GM06990 (cell line): ENCODE results near the gene RNF150.

Experiments used
- DNase-seq: peaks from one replicate; pipeline ENCODE4 v3.0.0-alpha.2; 2011; ENCODE audit not compliant: insufficient read length; ENCODE audit errors: extremely low read depth
- H3K27me3 ChIP-seq: replicated peaks from 2 replicates; pipeline ENCODE4 v1.6.0; 2011; ENCODE audit warnings: low read length; ENCODE audit not compliant: control insufficient read depth, insufficient read depth
- H3K36me3 ChIP-seq: 2 replicates; pipeline ENCODE4 v1.5.1; 2011; ENCODE audit warnings: low read length; ENCODE audit not compliant: control insufficient read depth, insufficient read depth
- H3K4me3 ChIP-seq: replicated peaks from 2 replicates; pipeline ENCODE4 v1.5.1; 2011; ENCODE audit warnings: low read depth, mild to moderate bottlenecking, control low read depth, low read length
- TF ChIP-seq, protein P1 (sequence below): IDR thresholded peaks from 2 replicates; pipeline ENCODE4 v1.5.1; 2011; ENCODE audit warnings: low read length, control low read depth, mild to moderate bottlenecking, inconsistent platforms; ENCODE audit not compliant: insufficient read depth, poor library complexity, severe bottlenecking

RNF150 gene

GRCh38 chr4:140928880-140929279 is 204.4 kb downstream of the RNF150 start:
- H3K36me3 ChIP-seq = no peaks in the 10 kb centered on the region
- TF ChIP-seq, protein P1, sequence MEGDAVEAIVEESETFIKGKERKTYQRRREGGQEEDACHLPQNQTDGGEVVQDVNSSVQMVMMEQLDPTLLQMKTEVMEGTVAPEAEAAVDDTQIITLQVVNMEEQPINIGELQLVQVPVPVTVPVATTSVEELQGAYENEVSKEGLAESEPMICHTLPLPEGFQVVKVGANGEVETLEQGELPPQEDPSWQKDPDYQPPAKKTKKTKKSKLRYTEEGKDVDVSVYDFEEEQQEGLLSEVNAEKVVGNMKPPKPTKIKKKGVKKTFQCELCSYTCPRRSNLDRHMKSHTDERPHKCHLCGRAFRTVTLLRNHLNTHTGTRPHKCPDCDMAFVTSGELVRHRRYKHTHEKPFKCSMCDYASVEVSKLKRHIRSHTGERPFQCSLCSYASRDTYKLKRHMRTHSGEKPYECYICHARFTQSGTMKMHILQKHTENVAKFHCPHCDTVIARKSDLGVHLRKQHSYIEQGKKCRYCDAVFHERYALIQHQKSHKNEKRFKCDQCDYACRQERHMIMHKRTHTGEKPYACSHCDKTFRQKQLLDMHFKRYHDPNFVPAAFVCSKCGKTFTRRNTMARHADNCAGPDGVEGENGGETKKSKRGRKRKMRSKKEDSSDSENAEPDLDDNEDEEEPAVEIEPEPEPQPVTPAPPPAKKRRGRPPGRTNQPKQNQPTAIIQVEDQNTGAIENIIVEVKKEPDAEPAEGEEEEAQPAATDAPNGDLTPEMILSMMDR = no peak
- H3K27me3 ChIP-seq = no peaks in the 10 kb centered on the region; the same call in 1 of the 2 replicates
- H3K4me3 ChIP-seq = no peak overlapping the region
- DNase-seq = no peak

DNA sequence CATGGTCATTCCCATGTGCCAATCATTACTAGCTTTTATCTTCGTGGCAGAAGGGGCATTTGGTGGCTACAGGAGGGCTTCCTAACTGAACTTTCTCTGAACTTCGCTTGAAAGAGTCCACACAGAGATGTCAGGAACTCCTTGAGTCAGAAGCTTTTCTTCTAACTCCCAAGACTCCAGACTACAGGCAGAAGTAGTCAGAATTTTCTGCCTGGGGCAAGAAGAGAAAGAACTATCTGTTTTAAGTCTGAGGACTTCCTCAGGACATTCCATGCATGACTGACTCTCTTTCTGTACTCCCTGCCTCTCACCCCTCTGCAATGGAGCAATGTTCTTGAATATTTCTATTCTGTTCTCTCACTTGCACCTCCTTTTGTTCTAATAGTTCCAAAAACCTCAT is 206.6 kb downstream of the RNF150 start:
- TF ChIP-seq, protein P1 = no peak
- Histone ChIP-seq H3K4me3 (no peak overlapping the region), H3K27me3 (no peaks in the 10 kb centered on the region; the same call in 1 of the 2 replicates), H3K36me3 (no peaks in the 10 kb centered on the region)
- no peak for DNase-seq

GRCh38 chr4:140925417-140925816 is 207.9 kb downstream of the RNF150 start:
- no peak for DNase-seq
- Histone ChIP-seq H3K36me3 (no peaks in the 10 kb centered on the region), H3K4me3 (no peak overlapping the region), H3K27me3 (no peaks in the 10 kb centered on the region; the same call in 1 of the 2 replicates)
- TF ChIP-seq, protein P1 = no peak

GRCh38 chr4:140924761-140925392 is 208.4 kb downstream of the RNF150 start:
- no peaks in the 10 kb centered on the region for H3K27me3 ChIP-seq
- no peak for DNase-seq
- TF ChIP-seq, protein P1 = no peak

DNA sequence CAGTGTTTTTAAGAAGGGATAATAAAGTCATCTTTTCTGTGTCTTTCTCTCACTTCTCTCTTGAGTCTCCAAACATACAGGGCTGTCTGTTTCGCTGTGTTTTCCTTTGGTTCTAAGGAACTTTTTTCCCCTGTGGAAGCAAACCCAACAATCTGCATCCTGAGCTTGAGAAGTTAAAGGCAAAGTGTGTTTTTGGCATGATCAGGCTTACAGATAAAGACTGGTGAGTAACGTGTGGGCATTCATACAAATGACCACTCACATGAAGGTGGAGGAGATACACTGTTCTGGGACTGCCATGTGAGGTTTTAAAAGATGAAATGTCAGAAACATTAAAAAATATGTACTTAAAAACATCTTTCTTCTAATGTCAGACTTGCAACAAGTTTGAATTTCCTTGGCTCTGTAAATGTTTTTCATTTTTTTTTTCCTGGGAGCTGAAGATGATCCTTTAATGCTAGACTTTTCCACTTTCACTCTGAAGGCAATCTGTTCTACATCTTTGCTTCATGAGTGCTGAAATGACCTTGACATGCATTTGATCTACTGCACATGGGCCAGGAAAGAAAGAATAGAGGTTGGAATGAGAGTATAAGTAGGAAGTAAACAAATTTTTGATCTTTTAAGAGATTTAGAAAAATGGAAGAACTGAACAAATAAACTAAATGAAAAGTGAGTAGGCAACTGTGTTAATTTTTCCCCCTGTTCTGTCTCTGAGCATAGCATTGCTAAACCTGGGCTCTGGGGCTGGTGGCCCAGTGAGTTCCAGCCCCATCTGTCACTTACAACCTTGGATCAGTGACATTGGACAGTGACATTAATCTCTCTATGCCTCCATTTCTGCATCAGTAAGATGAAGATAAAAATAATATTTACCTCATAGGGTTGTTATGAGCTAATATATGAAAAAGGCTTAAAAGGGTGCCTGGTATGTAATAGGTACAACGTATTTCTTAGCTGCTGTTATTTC is 226.0 kb downstream of the RNF150 start:
- no peaks in the 10 kb centered on the region; the same call in 1 of the 2 replicates for H3K27me3 ChIP-seq
- no peaks in the 10 kb centered on the region for H3K36me3 ChIP-seq
- no peak overlapping the region for H3K4me3 ChIP-seq
- TF ChIP-seq, protein P1 = no peak
- DNase-seq = no peak

More at GRCh38 chr4:140924761-140925392, 208.4 kb downstream of the RNF150 start:
- Histone ChIP-seq H3K36me3 (no peaks in the 10 kb centered on the region), H3K4me3 (no peak overlapping the region)
